GM12891 (cell line): Measurements from ENCODE around the gene LHX6.

ENCODE experiments used
- POLR2A ChIP-seq: IDR thresholded peaks from 2 replicates; pipeline ENCODE4 v1.6.1; 2011; ENCODE audit warnings: low read depth, low read length, control low read depth
- POLR2AphosphoS5 ChIP-seq: IDR thresholded peaks from 2 replicates; pipeline ENCODE4 v1.6.1; 2011; ENCODE audit warnings: low read depth, low read length, control low read depth
- POU2F2 ChIP-seq: IDR thresholded peaks from 2 replicates; pipeline ENCODE4 v1.6.1; 2011; ENCODE audit warnings: low read depth, mild to moderate bottlenecking, control low read depth, low read length, moderate library complexity

DNA sequence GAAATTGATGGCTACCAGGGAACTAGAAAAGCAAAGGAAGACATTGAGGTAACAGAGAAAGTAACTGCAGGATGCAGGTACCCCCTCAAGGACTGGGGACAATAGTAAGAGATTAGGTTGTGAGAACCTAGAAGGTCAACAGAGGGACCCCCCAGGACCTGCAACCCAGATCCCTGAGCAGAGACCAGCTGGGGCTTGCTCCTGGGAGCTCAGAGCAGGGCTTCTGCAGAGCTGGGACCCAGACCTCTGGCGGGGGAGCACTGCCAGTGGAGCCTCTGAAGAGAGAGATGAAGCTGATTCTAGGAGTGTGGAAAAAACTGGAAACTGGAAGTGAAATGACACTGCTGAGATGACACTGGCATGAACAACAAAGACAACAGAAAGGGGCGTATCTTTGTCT is 51.8 kb downstream of the LHX6 start:
- TF ChIP-seq POLR2AphosphoS5: no peak
- TF ChIP-seq POLR2A: no peak
- no peak for TF ChIP-seq POU2F2
